Measurements from ENCODE around the gene CATSPERB.

DNA sequence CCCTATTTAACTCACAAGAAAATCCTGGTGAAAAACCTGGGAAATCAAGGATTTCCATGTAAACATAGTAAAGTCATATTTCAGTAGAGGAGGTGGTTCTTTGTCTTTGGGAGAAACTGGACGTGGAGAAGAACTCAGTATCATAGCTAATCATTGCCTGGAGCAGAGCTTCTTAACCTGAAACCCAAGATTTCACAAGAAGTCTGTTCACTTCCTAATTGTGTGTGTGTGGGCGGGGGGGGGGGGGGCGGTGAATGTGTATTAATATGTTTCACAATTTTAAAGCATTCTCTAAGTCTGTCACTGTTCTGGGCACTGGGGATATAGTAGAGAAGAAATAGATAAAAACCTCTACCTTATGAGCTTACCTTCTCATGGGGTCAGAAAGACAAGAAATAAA is 125.0 kb downstream of the CATSPERB start:
- TF ChIP-seq, protein P1, sequence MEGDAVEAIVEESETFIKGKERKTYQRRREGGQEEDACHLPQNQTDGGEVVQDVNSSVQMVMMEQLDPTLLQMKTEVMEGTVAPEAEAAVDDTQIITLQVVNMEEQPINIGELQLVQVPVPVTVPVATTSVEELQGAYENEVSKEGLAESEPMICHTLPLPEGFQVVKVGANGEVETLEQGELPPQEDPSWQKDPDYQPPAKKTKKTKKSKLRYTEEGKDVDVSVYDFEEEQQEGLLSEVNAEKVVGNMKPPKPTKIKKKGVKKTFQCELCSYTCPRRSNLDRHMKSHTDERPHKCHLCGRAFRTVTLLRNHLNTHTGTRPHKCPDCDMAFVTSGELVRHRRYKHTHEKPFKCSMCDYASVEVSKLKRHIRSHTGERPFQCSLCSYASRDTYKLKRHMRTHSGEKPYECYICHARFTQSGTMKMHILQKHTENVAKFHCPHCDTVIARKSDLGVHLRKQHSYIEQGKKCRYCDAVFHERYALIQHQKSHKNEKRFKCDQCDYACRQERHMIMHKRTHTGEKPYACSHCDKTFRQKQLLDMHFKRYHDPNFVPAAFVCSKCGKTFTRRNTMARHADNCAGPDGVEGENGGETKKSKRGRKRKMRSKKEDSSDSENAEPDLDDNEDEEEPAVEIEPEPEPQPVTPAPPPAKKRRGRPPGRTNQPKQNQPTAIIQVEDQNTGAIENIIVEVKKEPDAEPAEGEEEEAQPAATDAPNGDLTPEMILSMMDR (IDR thresholded peaks at IDR 0.05), result no peak
- TF ChIP-seq POLR2A (IDR thresholded peaks at IDR 0.05), result no peak

Measured in body of pancreas (tissue), 4 donors.